AG09309 (cell line): ENCODE results near the gene TMC6.
"Not testable (repeated sequence)": the region's sequence is repeated elsewhere in the genome, so short reads cannot be mapped to it uniquely, and the experiment has no call there.

Source experiments
- DNase-seq: peaks from one replicate; pipeline ENCODE4 v3.0.0-alpha.2; 2010; ENCODE audit warnings: low read depth
- H3K4me3 ChIP-seq: 2 replicates; pipeline ENCODE4 v1.5.1; 2011; ENCODE audit warnings: mild to moderate bottlenecking, low read depth, low read length, moderate library complexity; ENCODE audit not compliant: control insufficient read depth
- CTCF ChIP-seq: IDR thresholded peaks from 2 replicates; pipeline ENCODE4 v1.5.1; 2011; ENCODE audit warnings: mild to moderate bottlenecking, low read depth, low read length, inconsistent platforms; ENCODE audit not compliant: insufficient read depth, control insufficient read depth; ENCODE audit errors: missing control alignments

Gene TMC6

GRCh38 chr17:78075545-78075944 lies 53.0 kb downstream of the TMC6 start:
- TF ChIP-seq CTCF = no peak
- no peak for DNase-seq

GRCh38 chr17:78075011-78075410 lies 53.5 kb downstream of the TMC6 start:
- no peak for TF ChIP-seq CTCF
- H3K4me3 ChIP-seq = no peak overlapping the region
- DNase-seq = no peak

More at GRCh38 chr17:78075545-78075944, 53.0 kb downstream of the TMC6 start:
- no peak overlapping the region for H3K4me3 ChIP-seq

- TF ChIP-seq CTCF = no peak
- H3K4me3 ChIP-seq = no peak overlapping the region
- no peak for DNase-seq
Observed at GRCh38 chr17:78072961-78073360, 55.6 kb downstream of the TMC6 start.

GRCh38 chr17:78069695-78070094 lies 58.9 kb downstream of the TMC6 start:
- no peak for TF ChIP-seq CTCF
- no peak overlapping the region for H3K4me3 ChIP-seq
- DNase-seq = no peak

GRCh38 chr17:78066976-78067375 lies 61.6 kb downstream of the TMC6 start:
- DNase-seq, H3K4me3 ChIP-seq: not testable (repeated sequence)

GRCh38 chr17:78064708-78065107 lies 63.8 kb downstream of the TMC6 start:
- no peak for DNase-seq
- no peak overlapping the region for H3K4me3 ChIP-seq
- no peak for TF ChIP-seq CTCF

- DNase-seq = no peak
- H3K4me3 ChIP-seq = no peak overlapping the region
- no peak for TF ChIP-seq CTCF
Observed at GRCh38 chr17:78063489-78063888, 65.1 kb downstream of the TMC6 start.
